Hepatocyte (in vitro differentiated cells): ENCODE results near the gene GALNT7.

Experiments
- EZH2 ChIP-seq: fragments of 200-600 bp; sonication (generic); IDR thresholded peaks from 2 replicates; pipeline ENCODE4 v1.6.1; 2016; ENCODE audit warnings: antibody characterized with exemption, mild to moderate bottlenecking, borderline replicate concordance
- EZH2phosphoT487 ChIP-seq: fragments of 200-600 bp; sonication (generic); IDR thresholded peaks from one replicate; pipeline ENCODE4 v1.6.1; 2018; ENCODE audit warnings: antibody characterized with exemption, mild to moderate bottlenecking, low read depth, moderate library complexity; ENCODE audit not compliant: unreplicated experiment, severe bottlenecking
- TF ChIP-seq, protein P1 (sequence below): fragments of 200-600 bp; sonication (generic); IDR thresholded peaks from 2 replicates; pipeline ENCODE4 v1.5.1; 2016; ENCODE audit warnings: antibody characterized with exemption, mild to moderate bottlenecking; ENCODE audit not compliant: poor library complexity

GRCh38 chr4:173265751-173266150, 97.1 kb downstream of the GALNT7 start:
- TF ChIP-seq, protein P1, sequence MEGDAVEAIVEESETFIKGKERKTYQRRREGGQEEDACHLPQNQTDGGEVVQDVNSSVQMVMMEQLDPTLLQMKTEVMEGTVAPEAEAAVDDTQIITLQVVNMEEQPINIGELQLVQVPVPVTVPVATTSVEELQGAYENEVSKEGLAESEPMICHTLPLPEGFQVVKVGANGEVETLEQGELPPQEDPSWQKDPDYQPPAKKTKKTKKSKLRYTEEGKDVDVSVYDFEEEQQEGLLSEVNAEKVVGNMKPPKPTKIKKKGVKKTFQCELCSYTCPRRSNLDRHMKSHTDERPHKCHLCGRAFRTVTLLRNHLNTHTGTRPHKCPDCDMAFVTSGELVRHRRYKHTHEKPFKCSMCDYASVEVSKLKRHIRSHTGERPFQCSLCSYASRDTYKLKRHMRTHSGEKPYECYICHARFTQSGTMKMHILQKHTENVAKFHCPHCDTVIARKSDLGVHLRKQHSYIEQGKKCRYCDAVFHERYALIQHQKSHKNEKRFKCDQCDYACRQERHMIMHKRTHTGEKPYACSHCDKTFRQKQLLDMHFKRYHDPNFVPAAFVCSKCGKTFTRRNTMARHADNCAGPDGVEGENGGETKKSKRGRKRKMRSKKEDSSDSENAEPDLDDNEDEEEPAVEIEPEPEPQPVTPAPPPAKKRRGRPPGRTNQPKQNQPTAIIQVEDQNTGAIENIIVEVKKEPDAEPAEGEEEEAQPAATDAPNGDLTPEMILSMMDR: no peak
- no peak for TF ChIP-seq EZH2
- TF ChIP-seq EZH2phosphoT487: no peak
